H1 (cell line): Measurements from ENCODE around the gene MATN1. TPM values are rescaled to one million over a fixed set of nuclear protein-coding genes. Genes with fewer than 3 reads are reported as not detected.

Experiments
- CTCF ChIA-PET: fragments of 300-600 bp; sonication (Branson Sonifier 250); formaldehyde crosslinking; loops from one replicate; lab custom pipeline; 2021; ENCODE audit not compliant: partially characterized antibody; lab: Charles Lee
- POLR2A ChIA-PET: fragments of 300-600 bp; sonication (Branson Sonifier 250); formaldehyde crosslinking; loops from one replicate; lab custom pipeline; 2021; ENCODE audit warnings: inconsistent platforms; ENCODE audit not compliant: partially characterized antibody; lab: Charles Lee
- DNase-seq, 2 experiments: peaks; one replicate each; pipeline versions ENCODE4 v3.0.0 to v3.0.0-alpha.2; 2010 to 2022; ENCODE audit warnings: low spot score in 2 of 2, low read depth in 1 of 2, mixed read lengths in 1 of 2
- FAIRE-seq: peaks from 2 replicates; lab custom pipeline; 2011; peaks lifted over from hg19 to GRCh38; lab: Jason Lieb, UNC
- H2AFZ ChIP-seq: 2 replicates; pipeline ENCODE4 v1.8.1; 2012; ENCODE audit warnings: low read length, inconsistent platforms
- H2AK5ac ChIP-seq: 2 replicates; pipeline ENCODE4 v1.6.1; 2013; ENCODE audit warnings: low read depth, low read length
- H2BK120ac ChIP-seq: replicated peaks from 2 replicates; pipeline ENCODE3; 2013; ENCODE audit warnings: low read depth, low read length, inconsistent platforms
- H2BK12ac ChIP-seq: 2 replicates; pipeline ENCODE4 v1.6.1; 2013; ENCODE audit warnings: low read depth, low read length
- H2BK15ac ChIP-seq: 2 replicates; pipeline ENCODE4 v1.6.1; 2013; ENCODE audit warnings: low read length
- H2BK20ac ChIP-seq: 2 replicates; pipeline ENCODE4 v1.6.1; 2013; ENCODE audit warnings: low read length
- H2BK5ac ChIP-seq: 2 replicates; pipeline ENCODE4 v1.6.1; 2013; ENCODE audit warnings: low read depth, low read length
- H3K14ac ChIP-seq: 2 replicates; pipeline ENCODE4 v1.6.1; 2013; ENCODE audit warnings: inconsistent platforms; ENCODE audit not compliant: insufficient read length
- H3K18ac ChIP-seq: 2 replicates; pipeline ENCODE4 v1.6.1; 2013; ENCODE audit warnings: low read length; ENCODE audit errors: extremely low read depth
- H3K23ac ChIP-seq: 2 replicates; pipeline ENCODE4 v1.6.1; 2013; ENCODE audit warnings: inconsistent platforms; ENCODE audit not compliant: insufficient read length
- H3K23me2 ChIP-seq: 2 replicates; pipeline ENCODE4 v1.6.1; 2013; ENCODE audit warnings: low read depth, low read length
- H3K27ac ChIP-seq: 2 replicates; pipeline ENCODE4 v1.6.1; 2011; ENCODE audit warnings: low read depth, low read length, inconsistent platforms
- H3K27me3 ChIP-seq, 4 experiments: replicated peaks in 1 of 4; 1 replicate in 1 of 4; 2 replicates in 3 of 4; pipeline versions ENCODE4 v1.6.1 to v1.8.1; 2011 to 2013; ENCODE audit warnings: low read length in 3 of 4, mild to moderate bottlenecking in 3 of 4, inconsistent platforms in 2 of 4, mixed read lengths in 2 of 4, moderate library complexity in 1 of 4; ENCODE audit not compliant: control insufficient read depth in 3 of 4, insufficient read depth in 3 of 4; ENCODE audit errors: extremely low read depth in 1 of 4
- H3K36me3 ChIP-seq, 4 experiments: 2 replicates each; pipeline versions ENCODE4 v1.6.1 to v1.8.1; 2011 to 2013; ENCODE audit warnings: mild to moderate bottlenecking in 4 of 4, low read length in 3 of 4, moderate library complexity in 2 of 4, control low read depth in 1 of 4, inconsistent platforms in 1 of 4; ENCODE audit not compliant: insufficient read depth in 4 of 4, control insufficient read depth in 2 of 4
- H3K4ac ChIP-seq: replicated peaks from 2 replicates; pipeline ENCODE3; 2013; ENCODE audit warnings: low read length, low read depth, mixed read lengths, inconsistent platforms; ENCODE audit not compliant: insufficient read length
- H3K4me1 ChIP-seq, 4 experiments: replicated peaks in 1 of 4; 1 replicate in 1 of 4; 2 replicates in 3 of 4; pipeline versions ENCODE4 v1.6.1 to v1.8.1; 2011 to 2013; ENCODE audit warnings: low read length in 3 of 4, inconsistent platforms in 2 of 4, mixed read lengths in 1 of 4; ENCODE audit not compliant: insufficient read depth in 4 of 4, control insufficient read depth in 3 of 4
- H3K4me2 ChIP-seq, 2 experiments: 2 replicates each; pipeline versions ENCODE4 v1.6.1 to v1.8.1; 2011 to 2013; ENCODE audit warnings: low read depth in 2 of 2, low read length in 2 of 2, control low read depth in 1 of 2, inconsistent platforms in 1 of 2, mild to moderate bottlenecking in 1 of 2; ENCODE audit not compliant: insufficient read depth in 1 of 2
- H3K4me3 ChIP-seq, 4 experiments: fragments of 200-600, 300-600 bp in 1 of 4; sonication (generic), shearing (Covaris generic), sonication (Bioruptor Twin) in 1 of 4; 2 replicates each; pipeline versions ENCODE4 v1.5.1 to v1.8.1; 2011 to 2016; ENCODE audit warnings: low read length in 4 of 4, low read depth in 3 of 4, control low read depth in 2 of 4, inconsistent platforms in 2 of 4, mild to moderate bottlenecking in 2 of 4, mixed read lengths in 1 of 4, moderate library complexity in 1 of 4; ENCODE audit not compliant: insufficient read depth in 2 of 4; ENCODE audit errors: extremely low read depth in 1 of 4
- H3K56ac ChIP-seq: replicated peaks from 2 replicates; pipeline ENCODE3; 2013; ENCODE audit warnings: low read depth, mild to moderate bottlenecking, mixed read lengths, low read length, inconsistent platforms; ENCODE audit not compliant: insufficient read length
- H3K79me1 ChIP-seq: 2 replicates; pipeline ENCODE4 v1.6.1; 2013; ENCODE audit warnings: low read depth, low read length, control low read depth
- H3K79me2 ChIP-seq, 2 experiments: 2 replicates each; pipeline versions ENCODE4 v1.6.1 to v1.8.1; 2012 to 2013; ENCODE audit warnings: low read length in 2 of 2, mild to moderate bottlenecking in 2 of 2, inconsistent platforms in 1 of 2; ENCODE audit not compliant: insufficient read depth in 2 of 2, control insufficient read depth in 1 of 2
- H3K9ac ChIP-seq, 4 experiments: replicated peaks in 1 of 4; 1 replicate in 1 of 4; 2 replicates in 3 of 4; pipeline versions ENCODE4 v1.6.1 to v1.8.1; 2011 to 2013; ENCODE audit warnings: low read depth in 3 of 4, low read length in 3 of 4, control low read depth in 2 of 4, mild to moderate bottlenecking in 2 of 4, moderate library complexity in 2 of 4, inconsistent platforms in 1 of 4; ENCODE audit errors: extremely low read depth in 1 of 4
- H3K9me3 ChIP-seq, 2 experiments: 2 replicates each; pipeline versions ENCODE4 v1.6.1 to v1.8.1; 2012 to 2013; ENCODE audit warnings: mild to moderate bottlenecking in 2 of 2, moderate library complexity in 2 of 2, control low read depth in 1 of 2, inconsistent platforms in 1 of 2, low read depth in 1 of 2, low read length in 1 of 2, mixed read lengths in 1 of 2; ENCODE audit not compliant: insufficient read depth in 2 of 2
- H4K20me1 ChIP-seq, 2 experiments: replicated peaks in 1 of 2; 2 replicates each; pipeline versions ENCODE3 to v1.8.1; 2011 to 2013; ENCODE audit warnings: inconsistent platforms in 2 of 2, low read length in 2 of 2, mild to moderate bottlenecking in 1 of 2; ENCODE audit not compliant: insufficient read depth in 2 of 2, control insufficient read depth in 1 of 2
- H4K5ac ChIP-seq: 2 replicates; pipeline ENCODE4 v1.6.1; 2013; ENCODE audit warnings: low read length, low read depth, mixed read lengths, inconsistent platforms; ENCODE audit not compliant: insufficient read length
- H4K8ac ChIP-seq: 2 replicates; pipeline ENCODE4 v1.8.0; 2013; ENCODE audit warnings: mild to moderate bottlenecking, moderate library complexity, low read length, inconsistent platforms; ENCODE audit not compliant: insufficient read depth; ENCODE audit errors: extremely low read depth
- H4K91ac ChIP-seq: replicated peaks from 2 replicates; pipeline ENCODE3; 2013; ENCODE audit warnings: low read length, mixed read lengths, inconsistent platforms; ENCODE audit not compliant: insufficient read length
- KDM1A ChIP-seq: fragments of 200-600, 300-600 bp; sonication (generic); IDR thresholded peaks from 2 replicates; pipeline ENCODE4 v1.7.1; 2016; ENCODE audit warnings: mild to moderate bottlenecking, low read length, borderline replicate concordance
- WGBS, 2 experiments: shearing (Covaris generic) in 1 of 2; methylation state at CpG; one replicate each; pipeline versions ENCODE4 v1.1.6 to v1.1.7; 2013 to 2015; ENCODE audit warnings: low lambda C conversion rate in 2 of 2, mixed read lengths in 2 of 2, inconsistent platforms in 1 of 2, low coverage in 1 of 2, missing lambda C conversion rate in 1 of 2; ENCODE audit not compliant: insufficient replicate concordance in 2 of 2, insufficient coverage in 1 of 2, insufficient read length in 1 of 2; ENCODE audit errors: extremely low coverage in 1 of 2, missing lambda C conversion rate in 1 of 2; 5-methylcytosine and 5-hydroxymethylcytosine counted together
- polyA plus RNA-seq, 7 experiments: library from polyadenylated mRNA; depleted of rRNA in 3 of 7; stranded (reverse) in 5 of 7; unstranded in 2 of 7; fragments of >200 nt in 5 of 7; fragments of 200-250 nt in 2 of 7; gene quantifications; 1 replicate in 5 of 7; 2 replicates in 1 of 7; 4 replicates in 1 of 7; pipeline versions ENCODE4 v1.2.1 to v1.2.3, GENCODE V29; 2011 to 2013; ENCODE audit warnings: missing spikeins in 2 of 7, mixed read lengths in 2 of 7
- total RNA-seq: library from RNA; stranded (reverse); fragmentation: NEBNext Ultra II Directional; extraction: Animal tissue kit (Norgen Biotek cat#: 25700); gene quantifications from 2 replicates; pipeline ENCODE4 v1.2.1, GENCODE V29; 2021
- TF ChIP-seq, protein P1 (sequence below), 3 experiments: IDR thresholded peaks; 1 replicate in 2 of 3; 2 replicates in 1 of 3; pipeline versions ENCODE4 v1.5.1 to v1.6.1; 2011; ENCODE audit warnings: low read length in 3 of 3, mild to moderate bottlenecking in 3 of 3, inconsistent platforms in 2 of 3, low read depth in 1 of 3, moderate library complexity in 1 of 3; ENCODE audit not compliant: insufficient read depth in 1 of 3; ENCODE audit errors: control extremely low read depth in 1 of 3

Gene MATN1
- total and polyA plus RNA-seq, 2 of the 8 experiments (the other 6 are each of a cell fraction or from before 2014, with no cell fraction given): 0.12 to 0.28 TPM

DNA sequence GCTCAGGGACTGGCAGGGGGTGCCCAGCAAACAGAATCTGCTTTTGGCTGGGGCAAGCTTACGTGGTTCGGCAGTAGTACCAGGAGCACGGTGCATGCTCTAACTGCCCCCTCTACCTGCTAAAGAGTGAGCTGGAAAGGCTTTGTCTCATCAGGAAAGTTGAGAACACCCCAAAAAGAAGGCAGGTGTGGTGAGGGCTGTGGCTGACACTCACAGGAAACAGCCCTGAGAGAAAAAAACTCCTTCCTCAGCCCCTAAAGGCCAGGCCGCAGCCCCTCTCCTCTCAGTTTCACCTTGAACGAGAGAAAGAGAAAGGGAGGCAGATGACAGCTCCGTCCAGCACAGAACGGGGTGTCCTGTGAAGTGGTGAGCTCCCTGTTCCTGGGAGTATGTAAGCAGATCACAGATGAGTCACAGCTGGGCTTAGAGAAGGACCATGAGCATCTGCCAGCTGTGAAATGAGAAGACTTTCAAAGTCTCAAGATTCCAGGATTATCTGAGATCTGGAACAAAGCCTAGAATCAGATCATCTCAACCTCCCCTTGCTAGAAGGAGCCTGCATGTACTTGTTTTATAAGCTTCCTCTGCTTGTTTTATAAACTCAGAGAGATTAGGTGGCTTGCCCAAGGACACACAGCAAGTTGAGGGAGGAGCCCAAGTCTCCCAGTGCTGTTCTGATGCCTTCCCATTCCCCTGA is 20.8 kb upstream of the MATN1 start:
- no peak overlapping the region for H2AFZ ChIP-seq
- POLR2A ChIA-PET: interaction anchor here (1.0 to 1.2 kb wide), 2 partner anchors 11 to 18 kb away, joined by 3 read pairs; no protein-coding TSS in a partner anchor
- H3K27me3 ChIP-seq: no peaks in the 10 kb centered on the region; a peak in 1 of 7 replicates
- no peak overlapping the region for H2AK5ac ChIP-seq
- no peak overlapping the region; a peak in 1 of 7 replicates for H3K9ac ChIP-seq
- DNase-seq: no peak
- H3K23me2 ChIP-seq: no peaks in the 10 kb centered on the region; the same call in 1 of the 2 replicates
- H4K91ac ChIP-seq: no peak overlapping the region
- H3K18ac ChIP-seq: no peak overlapping the region
- H3K4me2 ChIP-seq: no peak overlapping the region
- no peaks in the 10 kb centered on the region for H3K79me2 ChIP-seq
- no peaks in the 10 kb centered on the region for H4K20me1 ChIP-seq
- no peak overlapping the region for H3K27ac ChIP-seq
- H2BK20ac ChIP-seq: no peak overlapping the region
- H2BK12ac ChIP-seq: 0 out of 2 replicates have a peak overlapping the region, but pooled peaks have one; percentile 0
- no peak overlapping the region for H3K56ac ChIP-seq
- TF ChIP-seq, protein P1, sequence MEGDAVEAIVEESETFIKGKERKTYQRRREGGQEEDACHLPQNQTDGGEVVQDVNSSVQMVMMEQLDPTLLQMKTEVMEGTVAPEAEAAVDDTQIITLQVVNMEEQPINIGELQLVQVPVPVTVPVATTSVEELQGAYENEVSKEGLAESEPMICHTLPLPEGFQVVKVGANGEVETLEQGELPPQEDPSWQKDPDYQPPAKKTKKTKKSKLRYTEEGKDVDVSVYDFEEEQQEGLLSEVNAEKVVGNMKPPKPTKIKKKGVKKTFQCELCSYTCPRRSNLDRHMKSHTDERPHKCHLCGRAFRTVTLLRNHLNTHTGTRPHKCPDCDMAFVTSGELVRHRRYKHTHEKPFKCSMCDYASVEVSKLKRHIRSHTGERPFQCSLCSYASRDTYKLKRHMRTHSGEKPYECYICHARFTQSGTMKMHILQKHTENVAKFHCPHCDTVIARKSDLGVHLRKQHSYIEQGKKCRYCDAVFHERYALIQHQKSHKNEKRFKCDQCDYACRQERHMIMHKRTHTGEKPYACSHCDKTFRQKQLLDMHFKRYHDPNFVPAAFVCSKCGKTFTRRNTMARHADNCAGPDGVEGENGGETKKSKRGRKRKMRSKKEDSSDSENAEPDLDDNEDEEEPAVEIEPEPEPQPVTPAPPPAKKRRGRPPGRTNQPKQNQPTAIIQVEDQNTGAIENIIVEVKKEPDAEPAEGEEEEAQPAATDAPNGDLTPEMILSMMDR (IDR thresholded peaks at IDR 0.05; ENCODE audit: control extremely low read depth in 1 of 3, insufficient read depth in 1 of 3, low read depth in 1 of 3, low read length in 3 of 3): no peak
- peak; percentile 75 for TF ChIP-seq KDM1A
- TF ChIP-seq, all 59 proteins: peak for 1
- Histone ChIP-seq H3K14ac (no peak overlapping the region), H2BK120ac (no peak overlapping the region), H3K9me3 (no peaks in the 10 kb centered on the region), H4K5ac (no peak overlapping the region), H3K4me1 (peaks cover 0 to 15% (median 3%) of the 10 kb centered on the region in 4 experiments; a peak in 6 of 7 replicates), H3K36me3 (no peaks in the 10 kb centered on the region), H3K4me3 (no peak overlapping the region), H2BK5ac (no peak overlapping the region), H3K23ac (no peak overlapping the region), H3K4ac (no peak overlapping the region), H3K79me1 (no peaks in the 10 kb centered on the region), H4K8ac (no peak overlapping the region), H2BK15ac (no peak overlapping the region)
- no peak for FAIRE-seq
- CTCF ChIA-PET: interaction anchor here (1.2 to 55.1 kb wide), 3 partner anchors 4 to 185 kb away, joined by 3 to 1640 read pairs (median 1640); partner anchors contain the start of genes LAPTM5 and MATN1
- WGBS, 2 experiments: 79% methylated on average over 6 of the region's 7 CpGs; no CpG with 5 or more reads in 1 of the 2 experiments
